ENCODE data around the gene SDCBP2. TPM values are rescaled to one million over a fixed set of nuclear protein-coding genes. Genes with fewer than 3 reads are reported as not detected.

The SDCBP2 gene
- total and polyA plus RNA-seq, 4 donors, result 1.9 to 6.1 (median 4.7) TPM

- TF ChIP-seq RXRA (IDR thresholded peaks at IDR 0.05), result no peak
- TF ChIP-seq HNF4G (IDR thresholded peaks at IDR 0.05), result no peak
- no peak for TF ChIP-seq MAX (IDR thresholded peaks at IDR 0.05)
- TF ChIP-seq RAD21 (IDR thresholded peaks at IDR 0.05), result no peak
- TF ChIP-seq ZBTB33 (IDR thresholded peaks at IDR 0.05), result no peak
- no peak for TF ChIP-seq NR2F2 (IDR thresholded peaks at IDR 0.05)
- no peak for TF ChIP-seq YY1 (IDR thresholded peaks at IDR 0.05)
- TF ChIP-seq SP1 (IDR thresholded peaks at IDR 0.05), result no peak
- TF ChIP-seq ATF3 (IDR thresholded peaks at IDR 0.05), result no peak
- TF ChIP-seq HNF4A (conservative IDR thresholded peaks at IDR 0.05), result no peak
- no peak for TF ChIP-seq FOXA2 (IDR thresholded peaks at IDR 0.05)
- no peak for TF ChIP-seq GABPA (IDR thresholded peaks at IDR 0.05 in 1 of 2, conservative IDR thresholded peaks at IDR 0.05 in 1 of 2)
- no peak for TF ChIP-seq REST (IDR thresholded peaks at IDR 0.05)
- TF ChIP-seq EGR1 (IDR thresholded peaks at IDR 0.05; ENCODE audit: low read depth in 2 of 2), result no peak
- TF ChIP-seq TAF1 (conservative IDR thresholded peaks at IDR 0.05), result no peak
- no peak for TF ChIP-seq JUND (IDR thresholded peaks at IDR 0.05)
- no peak overlapping the region for H3K27ac ChIP-seq (ENCODE audit: low read depth in 1 of 2, low read length in 2 of 2)
- peaks cover 0 to 3% (median 0%) of the 10 kb centered on the region in 4 donors for H3K36me3 ChIP-seq (ENCODE audit: control insufficient read depth in 4 of 4, insufficient read depth in 3 of 4, low read depth in 1 of 4, low read length in 3 of 4)
- DNase-seq (ENCODE audit: low spot score), result no peak
- no peaks in the 10 kb centered on the region for H3K27me3 ChIP-seq (ENCODE audit: control insufficient read depth in 4 of 4, insufficient read depth in 4 of 4, low read length in 3 of 4)
- no peaks in the 10 kb centered on the region for H3K9me3 ChIP-seq (ENCODE audit: control insufficient read depth in 4 of 4, low read length in 3 of 4)
- no peak overlapping the region for H3K4me3 ChIP-seq (ENCODE audit: low read depth in 1 of 3, low read length in 3 of 3)
- 94% methylated on average over 10 of the region's 10 CpGs for WGBS
- H3K4me1 ChIP-seq (ENCODE audit: control insufficient read depth in 4 of 4, insufficient read depth in 4 of 4, low read length in 3 of 4), result no peaks in the 10 kb centered on the region
- no peak overlapping the region for H3K9ac ChIP-seq (ENCODE audit: low read depth in 1 of 2, low read length in 2 of 2)
Measured at GRCh38 chr20:1307171-1307570, 21.8 kb downstream of the SDCBP2 start.

- no peaks in the 10 kb centered on the region for H3K9me3 ChIP-seq (ENCODE audit: control insufficient read depth in 4 of 4, low read length in 3 of 4)
- WGBS, result 84% methylated on average over 14 of the region's 14 CpGs
- DNase-seq (ENCODE audit: low spot score), result no peak
Measured at GRCh38 chr20:1306316-1307135, 22.4 kb downstream of the SDCBP2 start.

More at GRCh38 chr20:1306316-1307135, 22.4 kb downstream of the SDCBP2 start:
- Histone ChIP-seq H3K4me3 (ENCODE audit: low read depth in 1 of 3, low read length in 3 of 3) (no peak overlapping the region), H3K27ac (ENCODE audit: low read depth in 1 of 2, low read length in 2 of 2) (no peak overlapping the region), H3K36me3 (ENCODE audit: control insufficient read depth in 4 of 4, insufficient read depth in 3 of 4, low read depth in 1 of 4, low read length in 3 of 4) (peaks cover 0 to 3% (median 0%) of the 10 kb centered on the region in 4 donors), H3K9ac (ENCODE audit: low read depth in 1 of 2, low read length in 2 of 2) (no peak overlapping the region), H3K27me3 (ENCODE audit: control insufficient read depth in 4 of 4, insufficient read depth in 4 of 4, low read length in 3 of 4) (no peaks in the 10 kb centered on the region), H3K4me1 (ENCODE audit: control insufficient read depth in 4 of 4, insufficient read depth in 4 of 4, low read length in 3 of 4) (no peaks in the 10 kb centered on the region)
- no peak for TF ChIP-seq ATF3 (IDR thresholded peaks at IDR 0.05)
- TF ChIP-seq GABPA (IDR thresholded peaks at IDR 0.05 in 1 of 2, conservative IDR thresholded peaks at IDR 0.05 in 1 of 2), result no peak
- TF ChIP-seq HNF4G (IDR thresholded peaks at IDR 0.05), result no peak
- TF ChIP-seq TAF1 (conservative IDR thresholded peaks at IDR 0.05), result no peak
- no peak for TF ChIP-seq JUND (IDR thresholded peaks at IDR 0.05)
- no peak for TF ChIP-seq MAX (IDR thresholded peaks at IDR 0.05)
